Testis (tissue), 3 donors: ENCODE measurements around the gene MESD. TPM values are rescaled to one million over a fixed set of nuclear protein-coding genes. Genes with fewer than 3 reads are reported as not detected.

Experiments
- DNase-seq: peaks from one replicate; pipeline ENCODE4 v3.0.0-alpha.2; 2019
- H3K27ac ChIP-seq, 2 donors: fragments of 200-600 bp; sonication (generic); one replicate each; pipeline ENCODE4 v1.5.1; 2019
- H3K27me3 ChIP-seq: fragments of 200-600 bp; sonication (generic); one replicate; pipeline ENCODE4 v1.5.1; 2019
- H3K36me3 ChIP-seq: fragments of 200-600 bp; sonication (generic); one replicate; pipeline ENCODE4 v1.5.1; 2017; ENCODE audit warnings: low read depth; ENCODE audit errors: missing control alignments
- H3K4me1 ChIP-seq: fragments of 200-600 bp; sonication (generic); one replicate; pipeline ENCODE4 v1.5.1; 2019
- H3K4me3 ChIP-seq, 2 donors: fragments of 200-600 bp; sonication (generic); one replicate each; pipeline ENCODE4 v1.5.1; 2017 to 2019
- H3K9me3 ChIP-seq: fragments of 200-600 bp; sonication (generic); one replicate; pipeline ENCODE4 v1.5.1; 2017
- POLR2A ChIP-seq: fragments of 450-650 bp; IDR thresholded peaks from one replicate; pipeline ENCODE4 v1.6.1; 2017; ENCODE audit warnings: antibody characterized with exemption, mild to moderate bottlenecking, moderate library complexity
- WGBS, 2 donors: methylation state at CpG; one replicate each; pipeline ENCODE4 v1.1.5; 2018; 5-methylcytosine and 5-hydroxymethylcytosine counted together
- intact Hi-C: fragments of 100-400 bp; cut with DNase I; formaldehyde crosslinking; loops from one replicate; pipeline ENCODE4 v1.15.1; 2023; ENCODE audit warnings: low total_unique reads
- polyA plus RNA-seq: library from polyadenylated mRNA; stranded (reverse); fragments of 350-450 nt; fragmentation: Illumina TruSeq; extraction: RNeasy Lipid Tissue Mini Kit (QIAGEN cat#74804); gene quantifications from one replicate; pipeline ENCODE4 v1.2.3, GENCODE V29; 2014; ENCODE audit warnings: low read depth, low replicate concordance; ENCODE audit not compliant: insufficient read depth
- total RNA-seq, 2 donors: library from RNA; depleted of rRNA; stranded (reverse); fragments of >200 nt; gene quantifications; one replicate each; pipeline ENCODE4 v1.2.3, GENCODE V29; 2016
- TF ChIP-seq, protein P1 (sequence below), 3 experiments: fragments of 450-650 bp in 2 of 3; fragments of 200-600 bp in 1 of 3; sonication (generic) in 1 of 3; IDR thresholded peaks; one replicate each; pipeline ENCODE4 v1.5.1; 2016 to 2019; ENCODE audit warnings: antibody characterized with exemption in 3 of 3, mild to moderate bottlenecking in 2 of 3, moderate library complexity in 1 of 3

Gene MESD
- total and polyA plus RNA-seq, 3 donors from 2014 or later, result 26.0 to 39.8 (median 38.5) TPM

GRCh38 chr15:81003097-81003350 lies 13.4 kb upstream of the MESD start:
- Histone ChIP-seq H3K4me3 (peak overlapping the region; percentile 92 to 96), H3K27me3 (no peaks in the 10 kb centered on the region), H3K36me3 (no peaks in the 10 kb centered on the region), H3K4me1 (no peaks in the 10 kb centered on the region), H3K9me3 (no peaks in the 10 kb centered on the region), H3K27ac (no peak overlapping the region)
- DNase-seq, result no peak
- intact Hi-C loops, result no loop called here
- 74 to 79% methylated on average over 14 to 19 of the region's 19 CpGs for WGBS, 2 donors
- TF ChIP-seq, protein P1, sequence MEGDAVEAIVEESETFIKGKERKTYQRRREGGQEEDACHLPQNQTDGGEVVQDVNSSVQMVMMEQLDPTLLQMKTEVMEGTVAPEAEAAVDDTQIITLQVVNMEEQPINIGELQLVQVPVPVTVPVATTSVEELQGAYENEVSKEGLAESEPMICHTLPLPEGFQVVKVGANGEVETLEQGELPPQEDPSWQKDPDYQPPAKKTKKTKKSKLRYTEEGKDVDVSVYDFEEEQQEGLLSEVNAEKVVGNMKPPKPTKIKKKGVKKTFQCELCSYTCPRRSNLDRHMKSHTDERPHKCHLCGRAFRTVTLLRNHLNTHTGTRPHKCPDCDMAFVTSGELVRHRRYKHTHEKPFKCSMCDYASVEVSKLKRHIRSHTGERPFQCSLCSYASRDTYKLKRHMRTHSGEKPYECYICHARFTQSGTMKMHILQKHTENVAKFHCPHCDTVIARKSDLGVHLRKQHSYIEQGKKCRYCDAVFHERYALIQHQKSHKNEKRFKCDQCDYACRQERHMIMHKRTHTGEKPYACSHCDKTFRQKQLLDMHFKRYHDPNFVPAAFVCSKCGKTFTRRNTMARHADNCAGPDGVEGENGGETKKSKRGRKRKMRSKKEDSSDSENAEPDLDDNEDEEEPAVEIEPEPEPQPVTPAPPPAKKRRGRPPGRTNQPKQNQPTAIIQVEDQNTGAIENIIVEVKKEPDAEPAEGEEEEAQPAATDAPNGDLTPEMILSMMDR (IDR thresholded peaks at IDR 0.05), result no peak
- no peak for TF ChIP-seq POLR2A

DNA sequence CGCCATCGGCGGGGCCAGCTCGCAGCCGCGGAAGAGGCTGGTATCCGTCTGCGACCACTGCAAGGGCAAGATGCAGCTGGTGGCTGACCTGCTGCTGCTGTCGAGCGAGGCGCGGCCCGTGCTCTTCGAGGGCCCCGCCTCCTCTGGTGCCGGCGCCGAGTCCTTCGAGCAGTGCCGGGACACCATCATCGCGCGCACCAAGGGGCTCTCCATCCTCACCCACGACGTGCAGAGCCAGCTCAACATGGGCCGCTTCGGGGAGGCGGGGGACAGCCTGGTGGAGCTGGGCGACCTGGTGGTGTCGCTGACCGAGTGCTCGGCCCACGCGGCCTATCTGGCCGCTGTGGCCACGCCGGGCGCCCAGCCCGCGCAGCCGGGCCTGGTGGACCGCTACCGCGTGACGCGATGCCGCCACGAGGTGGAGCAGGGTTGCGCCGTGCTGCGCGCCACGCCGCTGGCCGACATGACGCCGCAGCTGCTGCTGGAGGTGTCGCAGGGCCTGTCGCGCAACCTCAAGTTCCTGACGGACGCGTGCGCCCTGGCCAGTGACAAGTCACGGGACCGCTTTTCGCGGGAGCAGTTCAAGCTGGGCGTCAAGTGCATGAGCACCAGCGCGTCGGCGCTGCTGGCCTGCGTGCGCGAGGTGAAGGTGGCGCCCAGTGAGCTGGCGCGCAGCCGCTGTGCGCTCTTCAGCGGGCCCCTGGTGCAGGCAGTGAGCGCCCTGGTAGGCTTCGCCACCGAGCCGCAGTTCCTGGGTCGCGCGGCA lies 12.9 kb upstream of the MESD start:
- Histone ChIP-seq H3K4me3 (peak overlapping the region; percentile 92 to 96), H3K9me3 (no peaks in the 10 kb centered on the region), H3K4me1 (no peaks in the 10 kb centered on the region), H3K27ac (peak overlapping the region in 1 of 2 donors; percentile 95), H3K27me3 (no peaks in the 10 kb centered on the region), H3K36me3 (no peaks in the 10 kb centered on the region)
- intact Hi-C loops, result no loop called here
- WGBS, 2 donors, result 62 to 66% methylated on average over 26 to 79 of the region's 89 CpGs
- TF ChIP-seq POLR2A, result no peak
- TF ChIP-seq, protein P1 (IDR thresholded peaks at IDR 0.05), result no peak
- peak; percentile 35 for DNase-seq

GRCh38 chr15:81002009-81002330 lies 12.4 kb upstream of the MESD start:
- no peaks in the 10 kb centered on the region for H3K36me3 ChIP-seq
- WGBS, 2 donors, result 3 to 6% methylated on average over 16 to 40 of the region's 42 CpGs
- H3K4me3 ChIP-seq, result peak overlapping the region; percentile 92 to 96
- H3K9me3 ChIP-seq, result no peaks in the 10 kb centered on the region
- DNase-seq, result no peak
- TF ChIP-seq POLR2A, result no peak
- TF ChIP-seq, protein P1 (IDR thresholded peaks at IDR 0.05), result no peak
- peak overlapping the region; percentile 84 to 95 for H3K27ac ChIP-seq
- H3K4me1 ChIP-seq, result no peaks in the 10 kb centered on the region
- H3K27me3 ChIP-seq, result no peaks in the 10 kb centered on the region
- intact Hi-C loops, result no loop called here

- intact Hi-C loops, result no loop called here
- no peaks in the 10 kb centered on the region for H3K4me1 ChIP-seq
- TF ChIP-seq, protein P1 (IDR thresholded peaks at IDR 0.05), result no peak
- no peak for TF ChIP-seq POLR2A
- H3K9me3 ChIP-seq, result no peaks in the 10 kb centered on the region
- H3K4me3 ChIP-seq, result peak overlapping the region; percentile 92 to 96
- no peaks in the 10 kb centered on the region for H3K27me3 ChIP-seq
- WGBS, 2 donors, result 0 to 2% methylated on average over 18 to 62 of the region's 110 CpGs
- peak; percentile 58 for DNase-seq
- peak overlapping the region; percentile 84 to 95 for H3K27ac ChIP-seq
- H3K36me3 ChIP-seq, result no peaks in the 10 kb centered on the region
These were observed 11.8 kb upstream of the MESD start for GRCh38 chr15:81001152-81002008.
